SH-SY5Y (cell line): ENCODE results near the gene ANXA4.

ENCODE experiments used
- GATA2 ChIP-seq: IDR thresholded peaks from 2 replicates; pipeline ENCODE4 v1.6.1; 2011; ENCODE audit warnings: mild to moderate bottlenecking, low read depth, low read length
- GATA3 ChIP-seq: IDR thresholded peaks from 2 replicates; pipeline ENCODE4 v1.6.1; 2011; ENCODE audit warnings: low read depth, mild to moderate bottlenecking, low read length, moderate library complexity

GRCh38 chr2:69725706-69726360 is 16.1 kb upstream of the ANXA4 start:
- TF ChIP-seq GATA2 (no peak), GATA3 (no peak)
